IMR-90 (cell line): ENCODE results near the gene ADGRD2. TPM values are rescaled to one million over a fixed set of nuclear protein-coding genes. Genes with fewer than 3 reads are reported as not detected.

Source experiments
- ATAC-seq: fragments of 200-7000 bp; cut with Tn5 transposase; 2 replicates; pipeline ENCODE4 v1.9.1; 2020; ENCODE audit warnings: low read depth, mild to moderate bottlenecking, moderate library complexity
- BruUV-seq: library from RNA; stranded (reverse); fragments of 400-500 nt; replicated peaks from 2 replicates; lab custom pipeline; 2021; lab: Mats Ljungman, UMichigan
- CTCF ChIA-PET: fragments of 300-600 bp; formaldehyde crosslinking; extraction: SDS; loops from one replicate; lab custom pipeline; 2021; ENCODE audit warnings: antibody characterized with exemption; lab: Yijun Ruan, JAX
- POLR2A ChIA-PET: fragments of 300-600 bp; sonication (Branson Sonifier 250); formaldehyde crosslinking; loops from one replicate; lab custom pipeline; 2022; ENCODE audit warnings: antibody characterized with exemption; ENCODE audit not compliant: unreplicated experiment; lab: Charles Lee
- DNase-seq: peaks from one replicate; pipeline ENCODE4 v3.0.0; 2013
- H2AFZ ChIP-seq: replicated peaks from 2 replicates; pipeline ENCODE3; 2013; ENCODE audit warnings: low read length, mild to moderate bottlenecking; ENCODE audit not compliant: poor library complexity
- H2AK5ac ChIP-seq: 2 replicates; pipeline ENCODE4 v1.6.1; 2013; ENCODE audit warnings: low read depth, low read length, inconsistent platforms
- H2AK9ac ChIP-seq: replicated peaks from 2 replicates; pipeline ENCODE3; 2013; ENCODE audit warnings: mild to moderate bottlenecking, low read depth, low read length, moderate library complexity; ENCODE audit not compliant: poor library complexity
- H2BK120ac ChIP-seq: 2 replicates; pipeline ENCODE4 v1.6.1; 2013; ENCODE audit warnings: low read depth, low read length, inconsistent platforms
- H2BK15ac ChIP-seq: 3 replicates; pipeline ENCODE4 v1.6.1; 2013; ENCODE audit warnings: low read depth, low read length, inconsistent platforms
- H2BK20ac ChIP-seq: 2 replicates; pipeline ENCODE4 v1.6.1; 2013; ENCODE audit warnings: low read depth, mild to moderate bottlenecking, inconsistent platforms, low read length, moderate library complexity
- H2BK5ac ChIP-seq: 2 replicates; pipeline ENCODE4 v1.6.1; 2013; ENCODE audit warnings: mild to moderate bottlenecking, low read depth, low read length, inconsistent platforms; ENCODE audit not compliant: poor library complexity, severe bottlenecking
- H3K14ac ChIP-seq: replicated peaks from 2 replicates; pipeline ENCODE4 v1.6.1; 2013; ENCODE audit warnings: low read depth, low read length, inconsistent platforms
- H3K18ac ChIP-seq: 2 replicates; pipeline ENCODE4 v1.6.1; 2013; ENCODE audit warnings: low read depth, low read length, control low read depth
- H3K23ac ChIP-seq: 2 replicates; pipeline ENCODE4 v1.6.1; 2013; ENCODE audit warnings: low read depth, low read length, inconsistent platforms
- H3K27ac ChIP-seq: 2 replicates; pipeline ENCODE4 v1.5.1; 2013; ENCODE audit warnings: mild to moderate bottlenecking, control low read depth, low read length; ENCODE audit not compliant: insufficient read depth
- H3K27me3 ChIP-seq: 2 replicates; pipeline ENCODE4 v1.6.1; 2013; ENCODE audit warnings: low read length; ENCODE audit not compliant: control insufficient read depth, insufficient read depth
- H3K36me3 ChIP-seq: 2 replicates; pipeline ENCODE4 v1.6.1; 2013; ENCODE audit warnings: low read length, mixed read lengths; ENCODE audit not compliant: control insufficient read depth, insufficient read depth
- H3K4ac ChIP-seq: 2 replicates; pipeline ENCODE4 v1.6.1; 2013; ENCODE audit warnings: low read depth, low read length, inconsistent platforms
- H3K4me1 ChIP-seq: 2 replicates; pipeline ENCODE4 v1.6.1; 2013; ENCODE audit warnings: low read length, mixed read lengths; ENCODE audit not compliant: control insufficient read depth, insufficient read depth
- H3K4me2 ChIP-seq: 2 replicates; pipeline ENCODE4 v1.6.1; 2013; ENCODE audit warnings: low read depth, mild to moderate bottlenecking, control low read depth, low read length, moderate library complexity
- H3K4me3 ChIP-seq: 2 replicates; pipeline ENCODE4 v1.5.1; 2013; ENCODE audit warnings: low read depth, mild to moderate bottlenecking, control low read depth, low read length, moderate library complexity; ENCODE audit not compliant: insufficient read depth
- H3K56ac ChIP-seq: 2 replicates; pipeline ENCODE4 v1.6.1; 2013; ENCODE audit warnings: low read length, inconsistent platforms; ENCODE audit not compliant: insufficient read depth; ENCODE audit errors: extremely low read depth
- H3K79me1 ChIP-seq, 2 experiments: 2 replicates each; pipeline ENCODE4 v1.6.1; 2013; ENCODE audit warnings: low read length in 2 of 2, inconsistent platforms in 1 of 2, low read depth in 1 of 2
- H3K9ac ChIP-seq: 2 replicates; pipeline ENCODE4 v1.6.1; 2013; ENCODE audit warnings: low read depth, low read length, control low read depth
- H3K9me1 ChIP-seq: 2 replicates; pipeline ENCODE4 v1.6.1; 2013; ENCODE audit warnings: low read length, inconsistent platforms; ENCODE audit not compliant: insufficient read depth
- H3K9me3 ChIP-seq: 2 replicates; pipeline ENCODE4 v1.6.1; 2013; ENCODE audit warnings: low read length; ENCODE audit not compliant: control insufficient read depth, insufficient read depth
- H4K20me1 ChIP-seq: 2 replicates; pipeline ENCODE4 v1.6.1; 2013; ENCODE audit warnings: low read length, inconsistent platforms; ENCODE audit not compliant: insufficient read depth
- H4K5ac ChIP-seq: 2 replicates; pipeline ENCODE4 v1.6.1; 2013; ENCODE audit warnings: mild to moderate bottlenecking, low read depth, low read length, control low read depth
- H4K8ac ChIP-seq, 2 experiments: 2 replicates each; pipeline ENCODE4 v1.6.1; 2013; ENCODE audit warnings: low read depth in 2 of 2, low read length in 2 of 2, control low read depth in 1 of 2, inconsistent platforms in 1 of 2
- H4K91ac ChIP-seq: 2 replicates; pipeline ENCODE4 v1.6.1; 2013; ENCODE audit warnings: low read depth, low read length, inconsistent platforms; ENCODE audit not compliant: insufficient read depth
- CEBPB ChIP-seq: IDR thresholded peaks from 2 replicates; pipeline ENCODE4 v1.6.1; 2012; ENCODE audit warnings: low read depth, low read length, improper control_type of control experiment
- FOS ChIP-seq: fragments of 150-350 bp; IDR thresholded peaks from 2 replicates; pipeline ENCODE4 v1.6.1; 2016; ENCODE audit warnings: low read depth, low read length
- MAFK ChIP-seq: IDR thresholded peaks from 2 replicates; pipeline ENCODE4 v1.6.1; 2012; ENCODE audit warnings: low read depth, low read length, improper control_type of control experiment
- RCOR1 ChIP-seq: IDR thresholded peaks from 2 replicates; pipeline ENCODE4 v1.6.1; 2012; ENCODE audit warnings: mild to moderate bottlenecking, low read length, improper control_type of control experiment; ENCODE audit not compliant: insufficient replicate concordance
- WGBS, 2 experiments: methylation state at CpG; one replicate each; pipeline versions ENCODE4 v1.1.5 to v1.1.7; 2013; ENCODE audit warnings: missing lambda C conversion rate in 2 of 2; ENCODE audit not compliant: insufficient read length in 1 of 2; ENCODE audit errors: extremely low coverage in 2 of 2; 5-methylcytosine and 5-hydroxymethylcytosine counted together
- dilution Hi-C: fragments of 300-500 bp; cut with HindIII; formaldehyde crosslinking; loops from one replicate; pipeline ENCODE4 v1.14.3; 2018; ENCODE audit warnings: low sequenced_read_pairs; ENCODE audit not compliant: unreplicated experiment
- in situ Hi-C: fragments of 300-500 bp; cut with MboI; formaldehyde crosslinking; loops from 3 replicates; pipeline ENCODE4 v1.14.3; 2019; ENCODE audit warnings: low sequenced_read_pairs, inconsistent platforms, mixed read lengths
- intact Hi-C: fragments of 100-400 bp; cut with micrococcal nuclease; formaldehyde crosslinking; loops from 2 replicates; pipeline ENCODE4 v1.10.0; 2022
- polyA plus RNA-seq, 3 experiments: library from polyadenylated mRNA; depleted of rRNA; stranded (reverse); fragments of >200 nt; gene quantifications; 2 replicates each; pipeline ENCODE4 v1.2.3, GENCODE V29; 2012; ENCODE audit warnings: low replicate concordance in 1 of 3
- total RNA-seq: library from RNA; depleted of rRNA; stranded (reverse); fragments of >200 nt; gene quantifications from 2 replicates; pipeline ENCODE4 v1.2.3, GENCODE V29; 2012
- TF ChIP-seq, protein P1 (sequence below): fragments of 150-350 bp; IDR thresholded peaks from 2 replicates; pipeline ENCODE4 v1.6.1; 2017; ENCODE audit warnings: mild to moderate bottlenecking, antibody characterized with exemption, low read length, low read depth
- TF ChIP-seq, protein P2 (sequence below): fragments of 150-350 bp; IDR thresholded peaks from 2 replicates; pipeline ENCODE4 v1.6.1; 2016; ENCODE audit warnings: low read depth, mild to moderate bottlenecking, low read length, moderate library complexity, borderline replicate concordance

Gene ADGRD2
- total and polyA plus RNA-seq, 2 of the 4 experiments (the other 2 are of a cell fraction): not detected

DNA sequence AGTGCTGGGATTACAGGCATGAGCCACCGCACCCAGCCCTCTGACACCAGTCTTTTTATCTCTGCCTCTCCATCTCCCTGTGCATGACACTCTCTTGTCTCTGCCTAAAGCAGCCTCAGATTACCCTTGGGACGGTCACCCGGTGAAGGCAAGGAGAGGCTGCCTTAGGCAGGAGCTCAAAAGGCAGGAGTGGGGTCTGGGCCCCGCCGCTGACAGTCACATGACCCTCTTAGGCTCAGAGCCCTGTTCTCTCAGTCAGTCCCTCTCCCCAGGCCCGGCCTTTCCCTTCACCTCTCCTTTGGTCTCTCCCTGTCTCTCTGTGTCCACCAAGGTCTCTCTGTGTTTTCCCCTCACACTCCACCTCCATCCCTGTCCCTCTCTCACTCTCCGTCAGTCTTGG is 22.5 kb downstream of the ADGRD2 start:
- peaks cover 68% of the 10 kb centered on the region for H3K27me3 ChIP-seq
- H2AFZ ChIP-seq: no peak overlapping the region
- no peaks in the 10 kb centered on the region for H3K79me1 ChIP-seq
- H3K9me1 ChIP-seq: no peaks in the 10 kb centered on the region
- H2AK9ac ChIP-seq: no peak overlapping the region
- no peak overlapping the region for H2BK15ac ChIP-seq
- H2AK5ac ChIP-seq: no peak overlapping the region
- TF ChIP-seq RCOR1: no peak
- TF ChIP-seq FOS: no peak
- TF ChIP-seq, protein P1, sequence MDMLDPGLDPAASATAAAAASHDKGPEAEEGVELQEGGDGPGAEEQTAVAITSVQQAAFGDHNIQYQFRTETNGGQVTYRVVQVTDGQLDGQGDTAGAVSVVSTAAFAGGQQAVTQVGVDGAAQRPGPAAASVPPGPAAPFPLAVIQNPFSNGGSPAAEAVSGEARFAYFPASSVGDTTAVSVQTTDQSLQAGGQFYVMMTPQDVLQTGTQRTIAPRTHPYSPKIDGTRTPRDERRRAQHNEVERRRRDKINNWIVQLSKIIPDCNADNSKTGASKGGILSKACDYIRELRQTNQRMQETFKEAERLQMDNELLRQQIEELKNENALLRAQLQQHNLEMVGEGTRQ: no peak
- no peak for TF ChIP-seq CEBPB
- no peak for TF ChIP-seq MAFK
- TF ChIP-seq, protein P2, sequence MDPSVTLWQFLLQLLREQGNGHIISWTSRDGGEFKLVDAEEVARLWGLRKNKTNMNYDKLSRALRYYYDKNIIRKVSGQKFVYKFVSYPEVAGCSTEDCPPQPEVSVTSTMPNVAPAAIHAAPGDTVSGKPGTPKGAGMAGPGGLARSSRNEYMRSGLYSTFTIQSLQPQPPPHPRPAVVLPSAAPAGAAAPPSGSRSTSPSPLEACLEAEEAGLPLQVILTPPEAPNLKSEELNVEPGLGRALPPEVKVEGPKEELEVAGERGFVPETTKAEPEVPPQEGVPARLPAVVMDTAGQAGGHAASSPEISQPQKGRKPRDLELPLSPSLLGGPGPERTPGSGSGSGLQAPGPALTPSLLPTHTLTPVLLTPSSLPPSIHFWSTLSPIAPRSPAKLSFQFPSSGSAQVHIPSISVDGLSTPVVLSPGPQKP: no peak
- no peak overlapping the region for H3K4me3 ChIP-seq
- WGBS, 2 experiments: 61% methylated on average over 6 of the region's 7 CpGs; no CpG with 5 or more reads in 1 of the 2 experiments
- H4K20me1 ChIP-seq: no peaks in the 10 kb centered on the region
- no peak for DNase-seq
- no peak overlapping the region for H4K91ac ChIP-seq
- H4K5ac ChIP-seq: no peak overlapping the region
- no peak overlapping the region for H2BK120ac ChIP-seq
- H3K27ac ChIP-seq: no peak overlapping the region
- H3K56ac ChIP-seq: no peak overlapping the region
- H3K14ac ChIP-seq: no peak overlapping the region
- no peaks in the 10 kb centered on the region for H3K4me1 ChIP-seq
- no peak overlapping the region for H3K9ac ChIP-seq
- H3K18ac ChIP-seq: no peak overlapping the region
- no peak overlapping the region for H4K8ac ChIP-seq
- dilution Hi-C loops (no loop called here), in situ Hi-C loops (no loop called here), intact Hi-C loops (no loop called here)
- no peaks in the 10 kb centered on the region for H3K36me3 ChIP-seq
- H2BK20ac ChIP-seq: no peak overlapping the region
- H2BK5ac ChIP-seq: no peak overlapping the region
- no peak overlapping the region for H3K4ac ChIP-seq
- H3K9me3 ChIP-seq: no peaks in the 10 kb centered on the region
- POLR2A ChIA-PET: no interaction called here
- H3K4me2 ChIP-seq: no peak overlapping the region
- no TSS peak for BruUV-seq
- no peak for ATAC-seq
- H3K23ac ChIP-seq: no peak overlapping the region
- CTCF ChIA-PET: no interaction called here
